Hematopoietic multipotent progenitor cell treated with erythropoietin and hydrocortisone succinate and interleukin-3 and kit ligand, for 17 days (in vitro differentiated cells): Measurements from ENCODE around the gene SOX10.

Experiments used
- DNase-seq: peaks from one replicate; pipeline ENCODE4 v3.0.0-alpha.2; 2015; ENCODE audit warnings: low spot score

SOX10 gene

GRCh38 chr22:37930270-37930951, 53.9 kb downstream of the SOX10 start:
- DNase-seq = peak; percentile 29

GRCh38 chr22:37929390-37929789, 55.0 kb downstream of the SOX10 start:
- no peak for DNase-seq

GRCh38 chr22:37927637-37927936, 56.8 kb downstream of the SOX10 start:
- DNase-seq = no peak

DNA sequence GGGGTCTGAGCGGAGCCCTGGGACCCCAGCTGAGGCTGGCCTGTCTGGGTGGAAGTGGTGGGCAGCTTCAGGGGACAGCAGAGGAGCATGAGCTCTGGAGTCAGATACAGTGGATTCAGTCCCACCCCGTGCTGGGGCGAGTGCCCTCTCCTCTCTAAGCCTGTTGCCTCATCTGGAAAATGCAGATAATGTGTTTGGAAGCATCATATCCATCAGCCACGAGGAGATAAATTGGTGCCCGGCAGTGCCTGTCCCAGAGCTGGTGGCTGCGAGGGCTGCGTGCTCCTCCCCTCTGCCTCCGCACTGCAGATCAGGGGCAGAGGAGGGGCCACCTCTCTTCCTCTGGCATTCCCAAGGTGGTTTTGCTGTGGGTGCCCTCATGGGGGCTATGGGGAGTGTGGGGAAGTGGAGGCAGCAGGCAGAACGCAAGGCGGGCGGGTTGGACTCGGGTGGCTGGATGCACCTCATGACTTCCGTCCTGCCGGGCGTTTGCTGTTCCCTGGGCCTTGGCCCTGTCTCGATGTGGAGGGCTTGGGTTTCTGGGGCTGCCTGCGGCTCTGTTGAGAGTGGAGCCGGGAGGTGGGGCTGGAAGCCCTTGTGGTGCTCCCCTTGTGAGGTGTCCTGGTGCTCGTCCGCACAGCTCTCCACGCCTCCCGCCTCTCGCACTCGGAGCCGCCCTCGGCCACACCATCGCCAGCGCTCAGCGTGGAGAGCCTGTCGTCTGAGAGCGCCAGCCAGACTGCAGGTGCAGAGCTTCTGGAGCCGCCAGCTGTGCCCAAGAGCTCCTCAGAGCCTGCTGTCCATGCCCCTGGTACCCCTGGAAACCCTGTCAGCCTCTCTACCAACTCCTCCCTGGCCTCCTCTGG, 57.4 kb downstream of the SOX10 start:
- DNase-seq = peak; percentile 25

GRCh38 chr22:37926358-37926757, 58.0 kb downstream of the SOX10 start:
- DNase-seq = no peak

DNA sequence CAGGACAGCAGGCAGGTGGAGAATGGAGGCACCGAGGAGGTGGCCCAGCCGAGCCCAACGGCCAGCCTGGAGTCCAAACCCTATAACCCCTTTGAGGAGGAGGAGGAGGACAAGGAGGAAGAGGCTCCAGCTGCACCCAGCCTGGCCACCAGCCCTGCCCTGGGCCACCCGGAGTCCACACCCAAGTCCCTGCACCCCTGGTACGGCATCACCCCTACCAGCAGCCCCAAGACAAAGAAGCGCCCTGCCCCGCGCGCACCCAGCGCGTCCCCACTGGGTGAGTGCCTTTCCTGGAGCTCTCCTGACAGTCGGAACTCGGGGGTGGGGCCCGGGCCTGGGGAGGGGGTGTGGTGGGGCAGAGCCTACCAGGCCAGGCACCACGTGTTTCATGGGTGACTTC, 58.6 kb downstream of the SOX10 start:
- no peak for DNase-seq

- DNase-seq = no peak
Observed at GRCh38 chr22:37925330-37925729, 59.0 kb downstream of the SOX10 start.

DNA sequence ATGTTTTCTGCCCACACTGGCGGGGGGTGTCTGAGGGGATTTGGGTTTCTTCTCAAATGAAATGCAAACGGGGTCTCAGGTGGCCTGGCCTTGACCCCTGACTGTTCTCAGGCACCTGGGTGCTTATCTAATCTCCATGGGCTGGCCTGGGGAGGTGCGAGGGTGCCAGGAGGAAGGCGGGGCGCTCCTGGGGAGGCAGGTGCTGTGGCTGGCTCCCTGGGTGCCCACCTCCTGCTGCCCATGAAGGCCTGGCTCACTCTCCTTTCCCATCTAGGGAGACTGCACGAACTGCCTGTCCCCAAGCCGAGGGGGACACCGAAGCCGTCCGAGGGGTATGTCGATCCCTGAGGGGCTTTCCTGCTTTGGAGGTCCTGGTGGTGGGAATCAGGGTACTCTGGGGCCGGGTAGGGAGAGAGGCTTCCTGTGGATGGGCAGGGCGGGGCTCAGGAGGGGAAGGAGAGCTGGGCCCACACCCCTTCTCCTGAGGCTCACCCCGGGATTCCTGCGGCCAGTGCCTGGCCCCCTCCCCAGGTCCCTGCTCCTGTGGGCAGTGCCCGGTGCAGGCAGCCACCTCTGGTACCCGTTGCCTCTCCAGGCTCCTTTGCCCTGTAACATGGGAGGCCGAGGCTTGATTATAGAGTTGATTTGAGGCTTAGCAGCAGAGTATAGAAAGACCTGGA, 59.8 kb downstream of the SOX10 start:
- DNase-seq = no peak

DNA sequence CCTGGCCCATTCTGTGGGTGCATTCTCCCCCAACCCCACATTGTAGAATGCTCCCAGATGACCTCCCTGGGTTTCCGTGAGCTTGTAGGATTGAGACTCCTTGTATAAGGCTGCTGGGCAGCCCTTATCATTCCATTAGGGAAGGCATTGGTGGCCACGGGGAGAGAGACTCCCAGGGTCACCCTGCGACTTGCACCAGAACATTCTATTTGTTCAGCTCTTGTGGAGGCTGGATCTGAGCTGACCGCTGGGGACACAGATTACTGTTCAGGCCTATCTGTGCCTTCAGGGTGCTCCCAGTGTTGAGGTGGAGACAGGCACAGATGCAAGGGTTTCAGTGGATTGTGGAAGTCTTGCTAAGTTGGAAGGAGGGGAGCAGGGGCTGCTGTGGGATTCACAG, 60.4 kb downstream of the SOX10 start:
- no peak for DNase-seq
